Activated CD8-positive, alpha-beta T cell treated with anti-CD3 and anti-CD28 coated beads for 36 hours (primary cell): Measurements from ENCODE around the gene SYNDIG1. TPM values are rescaled to one million over a fixed set of nuclear protein-coding genes. Genes with fewer than 3 reads are reported as not detected.

Experiments
- ATAC-seq: fragments of 200-7000 bp; cut with Tn5 transposase; one replicate; pipeline ENCODE4 v1.10.0; 2021; ENCODE audit warnings: mild to moderate bottlenecking, moderate library complexity
- CTCF ChIA-PET: fragments of 350-600 bp; sonication (Branson Sonifier 250); formaldehyde crosslinking; loops from one replicate; lab custom pipeline; 2021; ENCODE audit warnings: antibody characterized with exemption; lab: Charles Lee
- POLR2A ChIA-PET: fragments of 350-600 bp; sonication (Branson Sonifier 250); formaldehyde crosslinking; loops from one replicate; lab custom pipeline; 2021; ENCODE audit warnings: antibody characterized with exemption; lab: Charles Lee
- DNase-seq: peaks from one replicate; pipeline ENCODE4 v3.0.0-alpha.2; 2020
- H3K27ac Mint-ChIP-seq: one replicate; pipeline ENCODE4 v1.8.0; 2021; ENCODE audit warnings: mild to moderate bottlenecking, mixed read lengths
- H3K27me3 Mint-ChIP-seq: one replicate; pipeline ENCODE4 v1.8.0; 2021; ENCODE audit warnings: mixed read lengths
- H3K36me3 Mint-ChIP-seq: one replicate; pipeline ENCODE4 v1.8.0; 2021; ENCODE audit warnings: low read depth, mixed read lengths
- H3K4me1 Mint-ChIP-seq: one replicate; pipeline ENCODE4 v1.8.0; 2021; ENCODE audit warnings: low read depth, mixed read lengths
- H3K4me3 Mint-ChIP-seq: one replicate; pipeline ENCODE4 v1.8.0; 2021; ENCODE audit warnings: mild to moderate bottlenecking, moderate library complexity, mixed read lengths
- H3K9me3 Mint-ChIP-seq: one replicate; pipeline ENCODE4 v1.8.0; 2021; ENCODE audit warnings: mixed read lengths
- CTCF ChIP-seq: fragments of 200-600 bp; IDR thresholded peaks from one replicate; pipeline ENCODE4 v1.8.0; 2022; ENCODE audit warnings: antibody characterized with exemption, mild to moderate bottlenecking
- intact Hi-C: fragments of 100-400 bp; cut with micrococcal nuclease; formaldehyde crosslinking; loops from one replicate; pipeline ENCODE4 v1.10.0; 2022
- total RNA-seq, 2 experiments: library from RNA; stranded (reverse); gene quantifications; one replicate each; pipeline ENCODE4 v1.2.3, GENCODE V29; 2021

The SYNDIG1 gene
- total RNA-seq, 2 experiments from 2014 or later, result not detected

GRCh38 chr20:24458436-24458835 is 11.0 kb upstream of the SYNDIG1 start:
- Mint-ChIP-seq H3K4me3 (no peak overlapping the region), H3K36me3 (no peaks in the 10 kb centered on the region), H3K27ac (no peak overlapping the region), H3K27me3 (no peaks in the 10 kb centered on the region), H3K9me3 (no peaks in the 10 kb centered on the region), H3K4me1 (peaks cover 4% of the 10 kb centered on the region)
- ChIA-PET CTCF (interaction anchor here (0.7 kb wide), 1 partner anchor 251 kb away, joined by 3 read pairs; no protein-coding TSS in a partner anchor), POLR2A (no interaction called here)
- DNase-seq (no peak), ATAC-seq (no peak)
- intact Hi-C loops, result no loop called here
- no peak for TF ChIP-seq CTCF

GRCh38 chr20:24459733-24460132 is 9.7 kb upstream of the SYNDIG1 start:
- no peak overlapping the region for H3K4me3 Mint-ChIP-seq
- POLR2A ChIA-PET, result no interaction called here
- ATAC-seq (no peak), DNase-seq (no peak)
- H3K27me3 Mint-ChIP-seq, result no peaks in the 10 kb centered on the region
- H3K9me3 Mint-ChIP-seq, result no peaks in the 10 kb centered on the region
- CTCF ChIA-PET, result no interaction called here
- intact Hi-C loops, result no loop called here
- H3K36me3 Mint-ChIP-seq, result no peaks in the 10 kb centered on the region
- no peaks in the 10 kb centered on the region for H3K4me1 Mint-ChIP-seq
- no peak overlapping the region for H3K27ac Mint-ChIP-seq
- TF ChIP-seq CTCF, result no peak

DNA sequence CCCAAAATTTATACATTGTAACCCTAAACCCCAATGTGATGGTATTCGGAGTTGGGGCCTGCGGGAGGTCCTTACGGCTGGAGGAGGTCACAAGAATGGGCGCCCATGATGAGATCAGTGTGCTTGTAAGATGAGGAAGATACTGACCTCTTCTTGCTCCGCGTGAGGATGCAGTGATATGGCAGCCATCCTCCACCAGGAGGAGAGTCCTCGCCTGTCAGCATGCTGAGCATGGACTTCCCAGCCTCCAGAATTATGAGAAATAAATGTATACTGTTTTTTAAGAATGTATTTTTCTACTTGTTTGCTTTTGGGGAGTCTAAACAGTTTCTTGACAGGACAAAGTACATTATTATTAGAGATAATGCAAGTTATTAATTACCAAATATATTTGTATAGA is 8.7 kb upstream of the SYNDIG1 start:
- no peak for TF ChIP-seq CTCF
- ATAC-seq (no peak), DNase-seq (no peak)
- no peaks in the 10 kb centered on the region for H3K36me3 Mint-ChIP-seq
- H3K9me3 Mint-ChIP-seq, result no peaks in the 10 kb centered on the region
- H3K27me3 Mint-ChIP-seq, result no peaks in the 10 kb centered on the region
- no peak overlapping the region for H3K4me3 Mint-ChIP-seq
- ChIA-PET POLR2A (no interaction called here), CTCF (no interaction called here)
- intact Hi-C loops, result no loop called here
- no peak overlapping the region for H3K27ac Mint-ChIP-seq
- H3K4me1 Mint-ChIP-seq, result no peaks in the 10 kb centered on the region

DNA sequence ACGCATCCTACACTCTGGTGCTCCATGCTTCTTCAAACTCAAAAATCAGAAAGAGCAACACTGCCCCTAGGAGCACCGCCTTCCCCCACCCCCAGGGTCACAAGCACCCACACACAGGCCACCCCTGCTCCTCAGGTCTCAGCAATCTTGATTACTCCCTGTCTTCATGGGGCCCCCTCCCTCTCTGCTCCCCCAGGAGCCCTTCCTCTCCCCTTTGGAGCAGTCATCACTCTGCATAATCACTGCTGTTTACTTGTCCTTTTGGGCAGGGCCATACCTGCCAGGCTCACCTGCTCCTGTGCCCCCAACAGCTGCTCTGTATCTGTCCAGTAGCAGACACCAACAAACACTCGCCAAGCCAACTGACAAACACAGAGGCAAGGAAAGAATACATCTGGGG is 7.6 kb upstream of the SYNDIG1 start:
- Mint-ChIP-seq H3K27me3 (no peaks in the 10 kb centered on the region), H3K9me3 (no peaks in the 10 kb centered on the region), H3K4me3 (no peak overlapping the region), H3K36me3 (no peaks in the 10 kb centered on the region), H3K4me1 (no peaks in the 10 kb centered on the region), H3K27ac (no peak overlapping the region)
- no peak for TF ChIP-seq CTCF
- intact Hi-C loops, result no loop called here
- ChIA-PET CTCF (no interaction called here), POLR2A (no interaction called here)
- ATAC-seq (no peak), DNase-seq (no peak)

- intact Hi-C loops, result no loop called here
- ATAC-seq, result no peak
- H3K27me3 Mint-ChIP-seq, result peaks cover 2% of the 10 kb centered on the region
- no peaks in the 10 kb centered on the region for H3K36me3 Mint-ChIP-seq
- CTCF ChIA-PET, result no interaction called here
- H3K4me3 Mint-ChIP-seq, result no peak overlapping the region
- POLR2A ChIA-PET, result no interaction called here
- no peaks in the 10 kb centered on the region for H3K4me1 Mint-ChIP-seq
- TF ChIP-seq CTCF, result no peak
- DNase-seq, result no peak
- H3K9me3 Mint-ChIP-seq, result no peaks in the 10 kb centered on the region
- H3K27ac Mint-ChIP-seq, result no peak overlapping the region
Measured at GRCh38 chr20:24462460-24463010, 6.9 kb upstream of the SYNDIG1 start.
